ENCODE results near the gene BCCIP.

BCCIP gene

GRCh38 chr10:125822878-125823662 is at the start of gene BCCIP, which contains the start of gene UROS:
TSS of gene BCCIP (plus strand) at chr10:125823546. CDS start at chr10:125823558, 12 bp downstream.
TSS of gene UROS (minus strand) at chr10:125823258. CDS start at chr10:125816499, 6,759 bp downstream.
- DNase-seq, result peak; percentile 90 to 92

GRCh38 chr10:125773687-125774543 is 49.4 kb upstream of the BCCIP start:
- DNase-seq, result no peak

DNA sequence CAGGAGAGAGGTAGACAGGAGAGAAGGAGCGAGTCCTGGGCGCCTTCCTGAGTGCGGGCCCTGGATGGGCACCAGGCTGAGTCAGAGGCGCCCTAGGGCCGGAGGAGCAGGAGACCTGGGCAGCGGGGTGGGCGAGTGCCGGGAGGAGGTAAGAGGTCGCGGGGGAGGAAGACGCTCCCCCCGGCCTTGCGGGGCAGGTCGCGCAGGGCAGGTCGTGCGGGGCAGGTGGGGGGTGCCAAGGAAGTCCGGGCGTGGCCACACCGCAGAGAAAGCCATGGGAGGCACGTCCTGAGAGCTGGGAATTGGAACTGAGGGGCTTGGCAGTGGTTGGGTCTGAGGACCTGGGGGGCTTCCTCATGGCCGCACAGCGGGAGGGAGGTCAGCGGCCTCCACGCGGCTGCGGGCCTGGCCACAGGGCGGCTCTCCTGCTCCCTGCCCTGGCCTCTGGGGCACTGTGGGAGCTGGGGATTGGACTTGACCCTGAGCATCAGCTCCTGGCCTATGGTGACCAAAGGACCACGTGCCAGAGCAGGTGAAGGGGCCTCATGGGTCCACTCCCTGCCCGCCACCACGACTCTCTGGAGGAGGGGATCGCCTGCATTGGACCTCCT is 48.7 kb upstream of the BCCIP start:
- DNase-seq, result no peak

- no peak for DNase-seq
These were observed 47.7 kb upstream of the BCCIP start, which contains the start of gene MMP21 for GRCh38 chr10:125775491-125776106. TSS of gene MMP21 (minus strand) at chr10:125775821. CDS start at chr10:125775821, 0 bp downstream.

- DNase-seq, result no peak
These were observed 45.5 kb upstream of the BCCIP start for GRCh38 chr10:125777806-125778205.

DNA sequence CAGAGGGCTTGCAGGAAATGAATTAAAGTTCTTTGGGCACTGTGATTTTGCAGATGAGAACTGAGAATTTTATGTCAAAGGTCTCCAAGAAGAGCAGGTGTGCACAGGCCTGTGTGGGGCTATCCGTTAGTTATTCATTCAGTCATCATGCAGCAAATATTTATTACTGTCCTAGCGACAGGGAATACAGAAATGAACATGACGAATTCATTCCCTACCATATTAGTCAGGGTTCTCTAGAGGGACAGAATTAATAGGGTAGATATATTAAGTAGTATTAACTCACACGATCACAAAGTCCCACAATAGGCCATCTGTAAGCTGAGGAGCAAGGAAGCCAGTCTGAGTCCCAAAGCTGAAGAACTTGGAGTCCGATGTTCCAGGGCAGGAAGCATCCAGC is 44.8 kb upstream of the BCCIP start:
- DNase-seq, result no peak

DNA sequence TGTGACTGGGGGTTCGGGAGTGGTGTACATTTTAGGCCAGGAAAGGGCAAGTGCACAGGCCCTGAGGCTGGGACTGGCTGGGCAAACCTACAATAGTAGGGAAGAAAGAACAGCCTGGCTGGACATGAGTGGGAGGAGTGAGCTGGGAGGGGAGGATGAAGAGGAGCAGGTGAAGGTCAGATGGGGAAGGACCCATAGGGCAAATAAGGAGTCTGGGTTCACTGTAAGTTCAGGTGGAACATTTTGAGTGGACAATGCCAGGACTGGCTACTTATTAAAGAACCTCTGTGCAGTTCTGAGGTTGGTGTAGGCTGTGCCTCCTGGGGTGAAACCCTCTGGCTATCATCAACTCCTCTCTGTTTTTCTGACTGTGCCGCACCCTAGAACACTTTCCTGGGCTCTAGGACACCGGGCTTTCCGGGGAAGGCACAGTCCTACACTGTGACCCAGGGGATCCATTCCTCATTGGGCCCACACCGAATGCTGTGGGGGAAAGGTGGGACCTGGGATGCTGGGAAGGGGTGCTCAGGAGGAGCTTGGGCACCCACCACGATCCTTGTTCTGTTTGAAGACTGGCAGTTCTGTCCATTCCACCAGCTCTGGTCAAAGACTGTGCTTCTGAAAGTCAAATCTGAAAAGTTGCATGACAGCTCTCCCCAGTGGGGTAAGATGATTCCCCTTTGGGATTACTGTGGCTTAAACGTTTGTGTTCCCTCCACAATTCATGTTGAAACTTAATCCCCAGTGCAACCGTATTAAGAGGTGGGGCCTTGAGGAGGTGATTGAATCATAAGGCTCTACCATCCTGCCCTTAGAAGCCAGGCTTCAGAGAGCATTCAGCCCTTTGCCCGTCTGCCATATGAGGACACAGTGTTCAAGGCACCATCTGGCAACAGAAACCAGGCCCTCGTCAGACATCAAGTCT is 43.7 kb upstream of the BCCIP start:
- DNase-seq, result no peak

GRCh38 chr10:125781374-125781773 is 42.0 kb upstream of the BCCIP start:
- no peak for DNase-seq

GRCh38 chr10:125782054-125782453 is 41.3 kb upstream of the BCCIP start:
- DNase-seq, result no peak

- DNase-seq, result no peak
These were observed 40.7 kb upstream of the BCCIP start for GRCh38 chr10:125782616-125783015.

GRCh38 chr10:125783408-125783807 is 39.9 kb upstream of the BCCIP start:
- DNase-seq, result no peak

DNA sequence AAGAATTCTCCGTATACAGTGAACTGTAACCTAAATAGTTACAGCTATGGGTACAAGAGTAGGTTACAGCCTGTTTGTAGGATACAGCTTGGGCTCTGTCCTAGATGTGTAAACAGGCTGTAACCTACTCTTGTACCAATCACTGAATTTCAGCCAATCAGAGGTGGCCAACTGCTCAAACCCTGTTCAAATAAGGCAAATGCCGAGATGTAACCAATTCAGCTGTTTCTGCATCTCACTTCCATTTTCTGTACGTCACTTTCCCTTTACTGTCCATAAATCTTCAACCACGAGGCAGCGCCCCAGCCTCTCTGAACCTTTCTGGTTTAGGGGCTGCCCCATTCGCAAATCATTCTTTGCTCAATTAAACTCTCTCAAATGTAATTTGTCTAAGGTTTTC is 39.4 kb upstream of the BCCIP start:
- DNase-seq, result no peak

DNA sequence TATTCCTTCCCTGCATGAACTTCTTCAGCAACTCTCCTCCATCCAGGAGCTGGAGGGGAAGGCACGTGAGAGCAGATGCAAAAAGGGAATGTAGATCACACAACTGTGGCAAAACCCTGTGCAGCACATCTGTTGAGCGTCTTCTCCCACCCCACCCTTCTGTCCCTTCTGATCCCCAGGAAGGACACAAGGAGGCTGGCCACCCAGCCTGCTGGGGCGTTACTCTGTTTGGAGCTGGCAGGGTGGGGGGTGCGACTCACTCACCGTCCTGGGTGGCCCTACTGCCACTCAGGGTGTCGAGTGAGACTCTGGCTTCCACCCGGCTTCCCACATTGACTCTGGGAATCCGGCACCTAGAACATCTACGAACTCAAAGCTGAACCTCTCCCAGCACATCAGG is 37.6 kb upstream of the BCCIP start:
- no peak for DNase-seq

- DNase-seq, result no peak
These were observed 35.0 kb upstream of the BCCIP start for GRCh38 chr10:125788156-125789034.

DNA sequence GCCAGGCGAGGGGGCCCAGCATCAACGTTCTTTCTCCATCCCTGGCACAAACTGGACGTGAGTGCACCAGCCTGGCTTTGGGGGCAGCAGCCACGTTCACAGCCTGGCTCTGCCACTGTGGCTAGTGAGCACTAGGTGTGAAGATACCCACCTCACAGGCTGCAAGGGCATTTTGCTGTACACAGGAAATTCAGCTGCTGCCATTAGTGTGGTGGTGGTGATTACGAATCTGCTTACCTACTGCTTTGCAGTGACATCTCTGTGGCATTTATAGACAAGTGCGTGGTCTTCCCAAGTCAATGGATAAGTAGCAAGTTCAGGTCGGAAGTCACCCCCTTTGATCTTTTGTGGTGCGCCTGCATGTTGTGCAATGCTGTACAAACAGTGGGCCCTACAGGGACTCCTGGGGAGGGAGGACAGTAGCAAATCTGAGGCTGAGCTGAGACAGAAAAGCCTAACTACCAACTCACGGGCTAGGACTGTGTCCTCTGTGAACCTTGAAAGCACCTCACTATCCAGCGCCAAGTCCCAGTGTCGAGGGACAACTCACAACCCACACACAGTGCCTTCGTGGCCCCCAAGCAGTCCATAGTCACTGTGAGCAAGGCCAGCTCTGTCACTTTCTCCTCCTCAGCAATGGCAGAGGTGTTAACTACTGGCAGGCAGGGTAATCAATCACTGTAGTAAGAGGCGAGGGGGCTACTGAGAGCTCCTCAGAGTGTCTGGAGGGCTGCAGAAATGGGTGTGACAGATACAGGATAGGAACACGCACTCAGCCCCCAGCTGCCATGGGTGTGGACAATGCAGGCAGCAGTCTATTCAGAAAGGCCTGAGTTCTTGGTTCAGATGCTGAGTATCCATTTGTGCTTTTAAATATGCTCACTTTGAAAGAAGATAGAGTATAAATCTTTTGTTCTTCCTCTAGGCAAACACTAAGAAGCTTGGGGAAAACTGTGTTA is 30.7 kb upstream of the BCCIP start:
- DNase-seq, result no peak

- DNase-seq, result no peak
These were observed 28.2 kb upstream of the BCCIP start for GRCh38 chr10:125795128-125795527.

GRCh38 chr10:125795637-125796190 is 27.6 kb upstream of the BCCIP start:
- DNase-seq, result no peak

GRCh38 chr10:125797424-125797823 is 25.9 kb upstream of the BCCIP start:
- DNase-seq, result no peak

DNA sequence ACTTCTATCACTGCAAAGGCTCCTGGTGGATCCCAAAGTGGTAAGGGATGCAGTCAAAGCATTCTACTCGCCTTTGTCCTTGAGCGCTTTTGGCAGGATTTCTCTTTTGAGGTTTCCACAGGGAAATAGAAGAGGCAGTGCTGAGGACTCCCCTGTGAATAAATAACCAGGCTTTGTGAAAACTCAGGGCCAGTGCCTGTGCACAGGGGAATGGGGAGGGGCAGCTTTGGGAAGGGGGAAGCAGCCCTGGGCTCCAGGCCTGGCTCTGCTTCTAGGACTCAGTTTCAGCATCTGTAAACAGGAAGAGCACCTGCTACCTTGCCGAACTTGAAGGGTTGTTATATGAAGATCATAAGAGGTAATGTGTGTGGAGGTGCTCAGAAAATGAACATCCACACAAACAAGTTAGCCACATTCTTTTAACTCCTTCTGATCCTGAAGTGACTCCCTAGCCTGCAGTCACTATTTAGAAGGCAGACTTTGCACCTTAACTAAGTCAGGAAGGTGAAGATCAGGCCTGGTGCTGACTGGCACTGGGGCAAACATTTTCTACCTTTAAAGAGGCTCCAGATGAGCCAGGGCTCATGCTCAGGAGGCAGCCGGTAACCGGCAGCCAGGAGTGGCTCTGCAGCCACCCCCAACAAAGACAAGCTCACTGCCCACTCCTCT is 25.2 kb upstream of the BCCIP start:
- DNase-seq, result no peak

Measured in activated T-cell treated with anti-CD3 and anti-CD28 coated beads, Interleukin-2, amount 50 U/mL, for 48 hours (primary cell).